ENCODE measurements around the gene DOP1A.

Gene DOP1A

DNA sequence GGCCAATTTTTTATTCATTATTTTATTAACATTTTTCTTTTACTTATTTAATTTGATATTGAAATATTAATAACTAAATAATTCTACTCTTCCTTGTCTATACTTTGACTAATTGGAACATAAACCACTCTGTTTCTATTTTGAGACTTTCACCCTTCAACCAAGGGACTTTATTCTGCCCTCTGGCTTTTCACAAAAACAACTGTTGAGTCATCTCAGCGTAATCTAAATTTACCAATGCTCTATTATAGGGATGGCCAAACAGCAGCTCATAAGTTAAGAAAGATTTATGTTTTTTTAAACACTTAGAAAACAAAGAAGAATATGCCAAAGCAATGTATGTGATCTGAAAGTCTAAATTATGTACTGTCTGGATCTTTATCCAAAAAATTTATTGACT is 46.7 kb downstream of the DOP1A start:
- TF ChIP-seq FOXP2 (optimal IDR thresholded peaks at IDR 0.05; ENCODE audit: borderline replicate concordance, extremely low read depth, extremely low read length, insufficient read depth) (no peak), TAF1 (IDR thresholded peaks at IDR 0.05; ENCODE audit: borderline replicate concordance, insufficient read depth, low read length) (no peak), POLR2AphosphoS5 (IDR thresholded peaks at IDR 0.05; ENCODE audit: low read depth, low read length) (no peak)
- TF ChIP-seq, protein P1, sequence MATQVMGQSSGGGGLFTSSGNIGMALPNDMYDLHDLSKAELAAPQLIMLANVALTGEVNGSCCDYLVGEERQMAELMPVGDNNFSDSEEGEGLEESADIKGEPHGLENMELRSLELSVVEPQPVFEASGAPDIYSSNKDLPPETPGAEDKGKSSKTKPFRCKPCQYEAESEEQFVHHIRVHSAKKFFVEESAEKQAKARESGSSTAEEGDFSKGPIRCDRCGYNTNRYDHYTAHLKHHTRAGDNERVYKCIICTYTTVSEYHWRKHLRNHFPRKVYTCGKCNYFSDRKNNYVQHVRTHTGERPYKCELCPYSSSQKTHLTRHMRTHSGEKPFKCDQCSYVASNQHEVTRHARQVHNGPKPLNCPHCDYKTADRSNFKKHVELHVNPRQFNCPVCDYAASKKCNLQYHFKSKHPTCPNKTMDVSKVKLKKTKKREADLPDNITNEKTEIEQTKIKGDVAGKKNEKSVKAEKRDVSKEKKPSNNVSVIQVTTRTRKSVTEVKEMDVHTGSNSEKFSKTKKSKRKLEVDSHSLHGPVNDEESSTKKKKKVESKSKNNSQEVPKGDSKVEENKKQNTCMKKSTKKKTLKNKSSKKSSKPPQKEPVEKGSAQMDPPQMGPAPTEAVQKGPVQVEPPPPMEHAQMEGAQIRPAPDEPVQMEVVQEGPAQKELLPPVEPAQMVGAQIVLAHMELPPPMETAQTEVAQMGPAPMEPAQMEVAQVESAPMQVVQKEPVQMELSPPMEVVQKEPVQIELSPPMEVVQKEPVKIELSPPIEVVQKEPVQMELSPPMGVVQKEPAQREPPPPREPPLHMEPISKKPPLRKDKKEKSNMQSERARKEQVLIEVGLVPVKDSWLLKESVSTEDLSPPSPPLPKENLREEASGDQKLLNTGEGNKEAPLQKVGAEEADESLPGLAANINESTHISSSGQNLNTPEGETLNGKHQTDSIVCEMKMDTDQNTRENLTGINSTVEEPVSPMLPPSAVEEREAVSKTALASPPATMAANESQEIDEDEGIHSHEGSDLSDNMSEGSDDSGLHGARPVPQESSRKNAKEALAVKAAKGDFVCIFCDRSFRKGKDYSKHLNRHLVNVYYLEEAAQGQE (IDR thresholded peaks at IDR 0.05; ENCODE audit: insufficient read depth in 1 of 2, low read depth in 2 of 2, low read length in 2 of 2), result no peak

DNA sequence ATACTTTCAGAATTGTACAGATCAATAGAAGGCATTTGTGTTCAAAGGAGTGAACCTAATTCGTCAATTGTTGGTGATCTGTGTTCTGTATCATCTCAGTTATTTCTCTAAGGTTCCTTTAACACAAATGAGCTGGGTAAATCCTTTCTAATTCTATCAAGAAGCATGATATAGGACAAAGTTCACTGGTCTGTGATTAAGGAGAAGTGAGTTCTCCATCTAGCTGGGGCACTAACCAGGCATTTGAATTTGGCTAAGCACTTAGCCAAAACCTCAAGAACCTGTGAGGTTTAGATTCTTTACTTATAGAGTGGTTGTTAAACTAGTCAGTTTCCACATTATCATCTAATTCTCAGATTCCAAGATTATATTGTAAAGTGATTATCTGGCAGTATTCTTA is 50.3 kb downstream of the DOP1A start:
- no peak for TF ChIP-seq TAF1 (IDR thresholded peaks at IDR 0.05; ENCODE audit: borderline replicate concordance, insufficient read depth, low read length)

DNA sequence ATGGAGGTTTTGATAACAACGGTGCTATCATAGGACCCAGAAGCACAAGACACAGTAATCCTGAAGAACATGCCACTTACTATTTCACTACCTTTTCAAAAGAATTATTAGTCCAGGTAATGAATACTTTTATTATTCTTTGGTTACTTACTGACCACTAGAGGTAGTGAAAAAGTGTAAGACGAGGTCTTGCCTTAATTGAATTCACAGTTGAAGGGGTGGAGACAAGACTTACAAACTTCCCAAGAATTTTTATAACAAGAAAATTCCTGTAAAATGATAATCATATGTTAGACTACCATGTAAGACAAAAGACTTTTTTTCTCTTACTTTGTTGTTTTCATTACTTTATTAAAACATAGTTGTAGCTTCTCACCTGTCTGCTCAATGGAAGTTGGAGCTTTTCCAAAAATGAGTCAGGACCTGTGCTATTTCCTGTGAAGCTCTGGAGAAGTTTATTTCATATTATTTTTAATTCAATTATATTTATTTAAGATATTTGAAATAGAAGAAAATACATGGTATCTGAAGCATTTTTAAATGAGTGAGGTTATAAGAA is 52.4 kb downstream of the DOP1A start:
- TF ChIP-seq POLR2AphosphoS5 (IDR thresholded peaks at IDR 0.05; ENCODE audit: low read depth, low read length) (no peak), FOXP2 (optimal IDR thresholded peaks at IDR 0.05; ENCODE audit: borderline replicate concordance, extremely low read depth, extremely low read length, insufficient read depth) (no peak)

DNA sequence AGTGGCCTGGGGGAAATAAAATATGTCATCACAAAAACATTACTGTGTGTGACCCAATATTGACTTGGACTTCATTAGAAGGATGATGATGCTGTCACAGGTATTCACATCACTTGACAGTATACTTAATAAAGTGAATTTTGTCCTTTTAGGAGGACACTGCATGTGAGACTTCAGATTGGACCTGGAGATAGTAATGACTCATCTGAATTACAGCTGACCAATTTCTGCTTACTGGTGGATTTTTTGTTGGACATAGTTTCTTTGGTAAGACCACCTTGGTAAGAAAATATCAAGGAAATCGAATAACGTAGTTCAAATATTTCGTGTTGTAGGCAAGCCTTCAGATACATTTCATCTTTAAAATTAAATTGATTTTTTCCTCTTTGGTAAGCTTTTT is 57.1 kb downstream of the DOP1A start:
- TF ChIP-seq FOXP2 (optimal IDR thresholded peaks at IDR 0.05; ENCODE audit: borderline replicate concordance, extremely low read depth, extremely low read length, insufficient read depth), result no peak
- no peak for TF ChIP-seq TAF1 (IDR thresholded peaks at IDR 0.05; ENCODE audit: borderline replicate concordance, insufficient read depth, low read length)
- TF ChIP-seq SIN3A (IDR thresholded peaks at IDR 0.05; ENCODE audit: borderline replicate concordance, insufficient read depth, low read length), result no peak
- TF ChIP-seq, protein P1 (IDR thresholded peaks at IDR 0.05; ENCODE audit: insufficient read depth in 1 of 2, low read depth in 2 of 2, low read length in 2 of 2), result no peak
- TF ChIP-seq POLR2AphosphoS5 (IDR thresholded peaks at IDR 0.05; ENCODE audit: low read depth, low read length), result no peak

DNA sequence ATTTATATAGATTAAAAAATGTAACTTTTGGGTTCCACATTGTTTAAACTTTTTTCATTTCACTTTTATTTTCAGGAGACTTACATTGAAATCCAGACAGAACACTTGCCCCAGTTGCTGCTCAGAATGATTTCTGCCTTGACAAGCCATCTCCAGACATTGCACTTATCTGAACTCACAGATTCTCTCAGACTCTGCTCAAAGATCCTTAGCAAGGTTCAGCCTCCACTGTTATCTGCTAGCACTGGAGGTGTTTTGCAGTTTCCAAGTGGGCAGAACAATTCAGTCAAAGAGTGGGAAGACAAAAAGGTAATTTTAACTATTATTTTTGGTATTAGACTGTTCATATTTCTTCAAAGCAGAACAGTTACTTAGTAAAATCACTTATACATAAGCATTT is 58.0 kb downstream of the DOP1A start:
- no peak for TF ChIP-seq POLR2AphosphoS5 (IDR thresholded peaks at IDR 0.05; ENCODE audit: low read depth, low read length)
- TF ChIP-seq, protein P1 (IDR thresholded peaks at IDR 0.05; ENCODE audit: insufficient read depth in 1 of 2, low read depth in 2 of 2, low read length in 2 of 2), result no peak
- no peak for TF ChIP-seq FOXP2 (optimal IDR thresholded peaks at IDR 0.05; ENCODE audit: borderline replicate concordance, extremely low read depth, extremely low read length, insufficient read depth)
- no peak for TF ChIP-seq TAF1 (IDR thresholded peaks at IDR 0.05; ENCODE audit: borderline replicate concordance, insufficient read depth, low read length)

DNA sequence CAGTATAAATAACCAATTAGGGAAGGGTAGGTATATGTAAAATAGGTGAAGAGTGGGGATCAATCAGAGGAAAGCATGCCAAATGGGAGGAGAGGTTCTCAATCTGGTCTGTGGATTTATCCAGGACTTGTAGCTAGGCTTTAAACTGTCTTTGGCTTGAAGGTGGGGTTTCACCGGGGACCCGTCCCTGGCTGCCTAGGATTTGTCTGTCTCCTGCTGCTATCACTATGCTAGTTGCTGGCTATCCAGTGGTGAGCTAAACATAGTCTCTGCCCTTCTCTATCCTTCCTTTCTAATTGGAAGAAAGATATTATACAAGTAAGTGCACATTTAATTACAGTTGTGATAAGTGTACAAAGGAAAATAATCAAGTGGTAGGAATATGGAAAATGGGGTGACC is 58.8 kb downstream of the DOP1A start:
- TF ChIP-seq, protein P1 (IDR thresholded peaks at IDR 0.05; ENCODE audit: insufficient read depth in 1 of 2, low read depth in 2 of 2, low read length in 2 of 2), result no peak
- no peak for TF ChIP-seq SIN3A (IDR thresholded peaks at IDR 0.05; ENCODE audit: borderline replicate concordance, insufficient read depth, low read length)
- TF ChIP-seq FOXP2 (optimal IDR thresholded peaks at IDR 0.05; ENCODE audit: borderline replicate concordance, extremely low read depth, extremely low read length, insufficient read depth), result no peak
- TF ChIP-seq POLR2AphosphoS5 (IDR thresholded peaks at IDR 0.05; ENCODE audit: low read depth, low read length), result no peak
- no peak for TF ChIP-seq TAF1 (IDR thresholded peaks at IDR 0.05; ENCODE audit: borderline replicate concordance, insufficient read depth, low read length)
